ENCODE results near the gene HS6ST2.

GRCh38 chrX:132860200-132860599 lies 98.2 kb downstream of the HS6ST2 start:
- no peak for TF ChIP-seq POLR2A (IDR thresholded peaks at IDR 0.05)
- no peak for TF ChIP-seq CTCF (IDR thresholded peaks at IDR 0.05)

Data from testis (tissue), 2 donors.